GM21723 (cell line): ENCODE measurements around the gene PIGZ.
A peak's percentile ranks its signal among the peaks of the same experiment; 100 is the strongest.

Experiments used
- ATAC-seq: cut with Tn5 transposase; IDR thresholded peaks from one replicate; pipeline ENCODE4 v1.9.1; 2021; ENCODE audit warnings: mild to moderate bottlenecking, moderate library complexity; ENCODE audit not compliant: unreplicated experiment

Gene PIGZ

GRCh38 chr3:196968233-196969133 is at the start of gene PIGZ:
Gene PIGZ, minus strand, starts transcription at chr3:196968833. Its CDS starts 16,802 bp downstream, at chr3:196952031.
- ATAC-seq = peak; percentile 76

DNA sequence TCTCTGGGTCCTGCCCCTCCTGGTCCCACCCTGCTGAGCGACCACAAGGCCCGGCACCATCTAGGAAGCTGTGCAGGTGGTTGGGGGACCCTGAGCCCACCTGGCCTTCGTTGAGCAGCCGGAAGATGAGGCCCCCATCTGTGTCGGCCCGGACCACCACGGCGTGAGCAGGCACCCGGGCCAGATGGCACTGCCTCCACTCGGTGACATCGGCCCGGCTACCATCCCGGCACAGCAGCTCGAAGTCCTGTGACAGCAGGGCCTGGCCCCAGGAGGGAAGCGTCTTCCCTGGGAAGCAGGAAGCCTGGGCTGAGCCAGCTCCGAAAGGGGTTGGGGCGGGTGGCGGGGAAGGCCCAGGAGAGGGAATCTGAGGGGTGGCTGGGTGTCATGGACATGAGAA is 48.4 kb upstream of the PIGZ start:
- no peak for ATAC-seq

DNA sequence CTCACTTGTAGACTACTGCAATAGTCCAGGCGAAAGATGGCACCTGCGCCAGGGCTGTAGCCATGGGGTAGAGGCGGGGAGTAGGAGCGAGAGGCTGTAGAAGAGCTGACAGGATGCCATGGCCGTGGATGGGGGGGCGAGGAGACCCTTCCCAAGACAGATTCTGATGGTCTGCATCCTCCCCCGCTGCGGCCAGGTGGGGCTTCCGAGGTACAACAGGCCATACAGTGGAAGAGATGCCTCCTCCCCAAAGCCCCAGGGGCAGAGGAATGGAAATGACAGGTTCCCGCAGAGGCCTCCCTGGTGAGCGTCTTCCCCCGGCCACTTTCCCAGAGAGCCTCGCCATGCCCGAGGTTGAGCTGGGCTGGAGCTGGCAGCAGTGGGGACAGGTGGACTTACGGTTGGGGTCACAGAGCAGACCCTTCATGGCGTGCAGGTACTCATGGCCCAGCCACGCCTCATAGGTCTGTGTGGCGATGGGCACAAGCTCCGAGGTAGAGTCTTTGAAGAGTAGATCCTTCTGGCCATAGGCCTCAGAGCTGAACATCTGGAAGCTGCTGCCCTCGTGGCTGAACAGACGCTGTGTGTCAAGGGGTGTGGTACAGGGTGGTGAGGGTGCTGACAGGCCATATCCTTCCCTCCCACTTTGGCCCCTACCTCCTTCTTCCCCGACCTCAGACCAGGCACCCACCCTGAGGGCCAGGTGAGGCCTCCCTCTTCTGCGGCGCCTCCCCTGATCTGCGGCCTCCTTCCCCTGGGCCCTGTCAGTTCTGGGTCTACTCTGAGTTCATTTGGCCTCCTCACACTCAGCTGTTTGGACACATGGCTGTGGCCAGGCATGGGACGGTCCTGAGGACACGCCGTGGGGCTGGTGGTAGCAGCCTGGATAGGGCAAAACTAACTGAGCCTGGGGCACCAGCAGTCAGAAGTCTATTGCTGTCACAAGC is 47.4 kb upstream of the PIGZ start:
- ATAC-seq = no peak

- no peak for ATAC-seq
These were observed 46.4 kb upstream of the PIGZ start for GRCh38 chr3:197014942-197015575.

GRCh38 chr3:197014024-197014423 is 45.4 kb upstream of the PIGZ start:
- no peak for ATAC-seq

GRCh38 chr3:197012540-197012883 is 43.9 kb upstream of the PIGZ start:
- ATAC-seq = no peak

DNA sequence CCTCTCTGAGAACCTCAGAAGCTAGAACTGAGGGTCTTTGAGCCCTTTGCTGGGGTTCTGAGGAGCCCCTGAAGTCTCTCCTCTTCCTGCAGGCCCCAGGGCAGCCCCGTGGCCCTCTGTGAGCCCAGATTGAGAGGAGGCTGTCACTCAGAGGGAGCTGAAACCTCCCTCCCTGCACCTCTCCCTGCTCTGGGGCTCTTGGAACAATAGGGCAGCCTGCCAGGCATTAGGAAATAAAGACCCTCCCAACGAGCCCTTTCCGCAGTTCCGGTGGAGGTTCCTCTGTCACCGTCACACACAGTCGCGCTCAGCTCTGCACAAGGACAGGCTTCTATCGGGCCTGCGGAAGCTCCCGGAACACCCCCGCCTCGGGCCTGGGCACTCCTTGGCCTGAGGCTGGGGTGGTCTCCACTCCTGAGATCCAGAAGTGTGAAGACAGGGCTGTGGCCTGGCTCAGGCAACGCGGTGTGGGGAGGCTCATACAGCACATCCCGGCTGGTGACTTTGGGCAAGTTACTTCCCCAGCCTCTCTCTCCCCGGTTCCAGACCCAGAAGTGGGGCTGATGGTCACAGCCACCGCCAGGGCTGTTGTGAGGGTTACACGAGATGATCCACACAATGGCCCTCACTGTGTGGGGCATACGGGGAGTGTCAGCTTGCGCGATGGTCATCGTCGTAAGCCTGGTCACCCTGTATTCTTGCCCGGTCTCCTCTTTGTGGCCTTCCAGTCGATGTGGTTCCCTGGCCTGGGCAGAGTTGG is 43.3 kb upstream of the PIGZ start:
- ATAC-seq = no peak

DNA sequence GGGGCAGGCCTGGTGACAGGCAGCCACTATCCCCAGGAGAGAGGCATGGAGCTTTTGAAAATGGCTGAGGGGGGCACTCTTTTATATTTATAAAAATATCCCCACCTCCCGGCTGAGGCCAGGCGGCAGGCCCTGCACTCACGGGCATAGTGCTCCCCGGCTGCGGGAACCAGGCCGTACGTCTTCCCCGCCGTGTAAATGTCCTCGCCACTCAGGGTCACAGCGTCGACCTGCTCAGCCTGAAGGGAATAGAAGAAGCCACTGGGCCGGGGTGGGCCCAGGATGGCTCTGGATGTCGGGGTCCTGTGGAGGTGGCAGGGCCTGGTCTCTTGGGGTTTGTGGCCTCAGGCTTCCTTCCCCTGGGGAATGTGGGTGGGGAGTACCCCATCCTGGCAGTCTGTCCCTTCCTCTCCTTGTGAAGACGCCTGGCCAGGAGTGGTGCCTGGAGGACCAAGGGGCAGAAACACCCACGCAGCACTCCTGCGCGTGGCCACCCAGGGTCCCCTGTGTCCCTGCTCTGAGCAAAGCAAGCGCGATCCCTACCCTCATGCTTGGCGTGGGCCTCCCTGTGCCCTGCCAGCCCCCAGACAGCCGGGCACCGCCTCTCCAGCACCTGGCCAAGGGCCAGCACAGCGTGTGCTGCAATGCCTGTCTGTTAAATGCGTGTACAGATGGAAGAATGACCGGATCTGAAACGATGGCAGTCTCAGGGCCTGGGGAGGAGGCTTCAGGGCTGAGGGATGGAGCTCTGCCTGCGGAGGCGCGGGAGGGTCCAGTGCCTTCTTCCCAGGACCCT is 42.1 kb upstream of the PIGZ start:
- no peak for ATAC-seq

GRCh38 chr3:197009532-197010019 is 40.9 kb upstream of the PIGZ start:
- ATAC-seq = no peak

- ATAC-seq = no peak
These were observed 40.0 kb upstream of the PIGZ start for GRCh38 chr3:197008436-197009209.

DNA sequence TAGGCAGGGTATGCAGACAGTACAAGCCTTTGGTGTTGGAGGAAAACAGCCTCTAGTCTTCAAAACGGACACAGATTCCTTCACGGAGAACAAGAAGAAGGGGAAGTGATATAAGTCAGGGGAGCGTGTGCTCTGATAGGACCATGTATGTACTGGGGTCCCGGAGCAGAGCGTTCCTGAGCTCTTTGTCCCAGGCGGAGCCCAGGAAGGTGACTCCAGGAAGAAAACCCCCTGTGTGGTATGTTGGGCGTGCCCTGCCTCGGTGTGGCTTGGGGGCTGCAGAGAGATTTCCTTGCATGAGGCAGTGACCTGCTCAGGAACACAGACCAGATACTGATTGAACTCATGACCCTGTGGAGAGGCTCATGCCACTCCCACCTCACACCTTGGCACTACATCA is 39.3 kb upstream of the PIGZ start:
- no peak for ATAC-seq

DNA sequence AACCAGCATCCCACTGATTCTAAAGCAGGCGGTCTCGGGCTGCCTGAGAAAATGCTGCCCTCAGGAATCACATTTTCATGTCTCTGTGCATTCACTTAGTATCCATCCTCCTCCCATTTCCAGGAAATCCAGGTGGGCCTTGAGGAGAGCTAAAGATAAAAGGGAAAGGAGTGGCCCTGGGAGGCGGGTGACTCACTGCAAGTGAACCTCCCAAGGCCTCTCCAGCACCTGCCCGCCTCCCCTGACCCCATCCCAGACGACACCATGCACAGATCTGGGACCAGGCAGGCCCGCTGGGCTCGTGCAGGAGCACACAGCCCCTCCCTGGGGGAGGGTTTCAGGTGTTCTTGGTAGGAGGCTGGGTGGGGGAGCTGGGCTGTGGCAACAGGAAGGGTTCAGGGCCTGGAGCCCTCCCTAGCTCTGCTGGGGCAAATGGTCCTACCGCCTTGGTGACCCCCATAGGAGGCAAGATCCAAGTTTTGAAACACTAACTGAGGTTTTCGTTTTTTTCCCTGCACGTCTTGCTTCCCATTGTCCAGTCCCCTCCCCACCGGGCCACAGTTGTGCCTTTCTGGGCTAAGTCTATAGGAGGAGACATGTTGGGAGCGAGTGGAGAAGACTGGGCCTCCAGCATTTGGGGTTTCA is 38.8 kb upstream of the PIGZ start:
- no peak for ATAC-seq

DNA sequence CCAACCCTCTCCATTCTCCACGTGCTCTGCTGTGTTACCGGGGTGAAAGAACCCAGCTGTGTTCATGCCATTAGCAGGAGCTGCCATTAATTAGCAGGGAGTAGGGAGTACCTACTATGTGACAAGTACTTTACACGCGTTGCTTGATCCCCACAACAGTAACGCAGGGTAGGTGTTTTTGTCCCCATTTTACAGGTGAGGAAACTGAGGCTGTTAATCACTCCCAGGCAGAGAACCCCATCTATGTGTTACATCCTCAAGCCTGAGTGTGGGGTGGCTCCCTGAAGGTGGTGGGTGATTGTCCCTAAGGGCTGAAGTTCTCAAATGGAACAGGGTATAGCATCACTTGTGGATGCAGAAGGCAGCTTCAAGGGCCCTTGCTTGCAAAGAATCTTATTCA is 38.2 kb upstream of the PIGZ start:
- no peak for ATAC-seq

DNA sequence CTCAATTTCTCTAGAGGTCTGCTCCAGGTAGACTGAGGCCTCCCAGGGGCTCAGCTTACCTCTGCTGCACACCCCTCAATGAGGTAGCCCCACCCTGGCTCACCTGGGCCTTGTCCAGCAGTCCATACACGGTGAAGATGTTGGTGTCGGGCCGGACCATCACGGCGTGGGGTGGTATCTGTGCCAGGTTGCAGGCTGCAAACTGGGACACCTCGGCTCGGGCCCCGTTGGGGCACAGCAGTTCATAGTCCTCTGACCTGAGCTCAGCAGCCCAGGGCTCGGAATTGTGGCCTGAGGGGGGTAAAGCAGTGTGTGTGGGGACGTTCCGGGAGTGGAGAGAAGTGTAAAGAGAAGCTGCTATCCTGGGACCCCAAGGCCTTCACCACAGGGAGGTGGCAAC is 37.8 kb upstream of the PIGZ start:
- ATAC-seq = no peak

DNA sequence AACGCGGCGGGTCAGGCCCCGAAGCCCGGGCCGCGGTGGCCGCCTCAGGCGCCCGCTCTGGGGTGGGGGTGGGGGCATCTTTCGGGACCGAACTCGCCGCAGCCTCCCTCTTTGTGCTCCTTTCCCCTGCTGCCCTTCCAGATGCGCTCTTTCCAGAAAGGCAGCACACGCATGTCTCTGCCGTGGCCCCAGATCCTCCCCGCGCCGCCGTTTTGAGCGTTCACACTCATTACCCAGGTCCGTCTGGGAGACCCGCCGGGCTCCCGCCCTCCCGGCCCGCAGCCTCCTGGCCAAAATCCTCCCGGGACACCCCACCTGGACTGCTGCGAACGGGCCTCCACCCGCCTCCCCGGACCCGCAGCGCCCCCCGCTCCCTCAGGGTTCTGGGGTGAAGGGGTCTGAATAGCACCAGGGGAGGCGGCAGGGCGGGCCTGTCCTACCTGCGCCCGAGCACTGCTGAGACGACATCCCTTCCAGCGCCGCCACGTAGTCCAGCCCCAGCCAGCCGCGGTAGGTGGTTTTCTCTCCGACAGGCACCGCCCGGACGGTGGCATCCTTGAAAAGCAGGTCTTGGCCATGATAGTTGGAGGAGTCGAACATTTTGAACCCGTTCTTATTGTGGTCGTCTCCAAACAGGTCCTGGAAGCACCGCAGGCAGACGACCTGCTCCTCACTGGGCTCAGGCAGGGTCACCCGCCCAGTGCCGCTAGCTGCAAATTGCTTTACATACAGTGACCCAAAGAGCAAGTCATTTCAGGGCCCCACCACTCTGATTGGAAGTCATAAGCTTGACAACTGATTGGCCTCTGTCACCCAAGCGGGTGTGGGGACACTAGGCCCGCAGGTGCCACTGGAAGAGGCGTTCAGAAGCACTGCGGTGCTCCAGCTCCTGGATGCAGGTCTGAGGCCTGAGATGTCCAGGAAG is 35.1 kb upstream of the PIGZ start:
- ATAC-seq = no peak

DNA sequence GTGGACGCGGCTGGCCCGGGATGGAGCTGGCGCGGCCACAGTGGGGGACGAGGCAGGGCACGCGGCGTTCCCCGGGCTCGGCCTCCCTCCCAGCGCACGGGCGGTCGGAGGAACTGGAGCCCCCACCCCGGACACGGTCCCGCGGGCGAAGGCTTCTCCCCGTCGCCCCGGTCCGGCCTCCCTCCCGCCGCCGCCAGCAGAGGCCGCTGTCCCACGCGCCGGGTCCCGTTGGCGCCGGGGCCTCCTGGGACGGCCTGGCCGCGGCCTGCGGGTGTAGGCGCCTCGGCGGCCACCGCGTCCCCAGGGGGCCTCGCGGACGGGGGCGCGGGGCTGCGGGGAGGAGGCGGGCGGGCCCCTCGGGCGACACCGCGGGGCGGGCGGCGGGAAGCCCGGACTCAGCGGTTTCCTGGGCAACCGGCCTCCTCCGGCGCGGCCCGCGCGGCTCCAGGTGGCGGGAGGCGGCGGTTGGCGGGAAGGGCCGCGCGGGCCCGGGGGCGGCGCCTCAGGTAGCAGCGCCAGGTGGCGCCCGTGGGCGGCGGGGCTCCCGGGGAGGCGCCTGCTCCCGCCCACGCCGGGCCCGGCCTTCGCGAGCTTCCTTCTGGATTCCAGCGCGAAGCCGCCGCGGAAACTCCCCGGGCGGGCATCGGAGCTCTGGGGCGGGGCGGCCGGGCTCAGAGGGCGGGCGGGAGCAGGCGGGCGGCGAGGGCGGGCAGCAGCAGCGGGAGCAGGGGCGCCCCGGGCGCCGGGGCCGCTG is 34.2 kb upstream of the PIGZ start:
- ATAC-seq = peak; percentile 69
